Testis (tissue), 3 donors: Measurements from ENCODE around the gene OR11G2. TPM values are rescaled to one million over a fixed set of nuclear protein-coding genes. Genes with fewer than 3 reads are reported as not detected.

Experiments
- DNase-seq: peaks from one replicate; pipeline ENCODE4 v3.0.0-alpha.2; 2019
- H3K27ac ChIP-seq, 2 donors: fragments of 200-600 bp; sonication (generic); one replicate each; pipeline ENCODE4 v1.5.1; 2019
- H3K27me3 ChIP-seq: fragments of 200-600 bp; sonication (generic); one replicate; pipeline ENCODE4 v1.5.1; 2019
- H3K36me3 ChIP-seq: fragments of 200-600 bp; sonication (generic); one replicate; pipeline ENCODE4 v1.5.1; 2017; ENCODE audit warnings: low read depth; ENCODE audit errors: missing control alignments
- H3K4me1 ChIP-seq: fragments of 200-600 bp; sonication (generic); one replicate; pipeline ENCODE4 v1.5.1; 2019
- H3K4me3 ChIP-seq, 2 donors: fragments of 200-600 bp; sonication (generic); one replicate each; pipeline ENCODE4 v1.5.1; 2017 to 2019
- H3K9me3 ChIP-seq: fragments of 200-600 bp; sonication (generic); one replicate; pipeline ENCODE4 v1.5.1; 2017
- CTCF ChIP-seq, 3 experiments: fragments of 450-650 bp in 2 of 3; fragments of 200-600 bp in 1 of 3; sonication (generic) in 1 of 3; IDR thresholded peaks; one replicate each; pipeline ENCODE4 v1.5.1; 2016 to 2019; ENCODE audit warnings: antibody characterized with exemption in 3 of 3, mild to moderate bottlenecking in 2 of 3, moderate library complexity in 1 of 3
- POLR2A ChIP-seq: fragments of 450-650 bp; IDR thresholded peaks from one replicate; pipeline ENCODE4 v1.6.1; 2017; ENCODE audit warnings: antibody characterized with exemption, mild to moderate bottlenecking, moderate library complexity
- WGBS, 2 donors: methylation state at CpG; one replicate each; pipeline ENCODE4 v1.1.5; 2018; 5-methylcytosine and 5-hydroxymethylcytosine counted together
- intact Hi-C: fragments of 100-400 bp; cut with DNase I; formaldehyde crosslinking; loops from one replicate; pipeline ENCODE4 v1.15.1; 2023; ENCODE audit warnings: low total_unique reads
- polyA plus RNA-seq: library from polyadenylated mRNA; stranded (reverse); fragments of 350-450 nt; fragmentation: Illumina TruSeq; extraction: RNeasy Lipid Tissue Mini Kit (QIAGEN cat#74804); gene quantifications from one replicate; pipeline ENCODE4 v1.2.3, GENCODE V29; 2014; ENCODE audit warnings: low read depth, low replicate concordance; ENCODE audit not compliant: insufficient read depth
- small RNA-seq, 2 donors: library from RNA; depleted of rRNA; stranded (forward); fragments of <200 nt; gene quantifications; one replicate each; pipeline ENCODE3, GENCODE V24; 2016
- total RNA-seq, 2 donors: library from RNA; depleted of rRNA; stranded (reverse); fragments of >200 nt; gene quantifications; one replicate each; pipeline ENCODE4 v1.2.3, GENCODE V29; 2016

OR11G2 gene
- total and polyA plus RNA-seq, 3 donors from 2014 or later: not detected

GRCh38 chr14:20247646-20248246, 57.0 kb downstream of the OR11G2 start:
- intact Hi-C loops: no loop called here
- H3K36me3 ChIP-seq: no peaks in the 10 kb centered on the region
- DNase-seq: no peak
- no peaks in the 10 kb centered on the region for H3K4me1 ChIP-seq
- H3K27ac ChIP-seq: no peak overlapping the region
- WGBS, 2 donors: 65 to 68% methylated on average over 3 of the region's 3 CpGs
- H3K9me3 ChIP-seq: no peaks in the 10 kb centered on the region
- no peak for TF ChIP-seq POLR2A
- no peak for TF ChIP-seq CTCF (IDR thresholded peaks at IDR 0.05)
- no peak overlapping the region for H3K4me3 ChIP-seq
- H3K27me3 ChIP-seq: no peaks in the 10 kb centered on the region

Small RNAs within 50 kb of the gene (small RNA-seq; reads per million reads assigned to genes)
- gene GTF2IP22: 0 reads per million in 2 donors

Other genes with a start within 250 kb of the OR11G2 start
- under 1 TPM in 1 of 2 donors, not detected in 1; 0.25 TPM for gene OR4K15, start 215.3 kb upstream of the OR11G2 start, total RNA-seq
- gene OR4K15, start 215.3 kb upstream of the OR11G2 start, polyA plus RNA-seq: not detected
- not detected for gene OR4Q2, start 188.7 kb upstream of the OR11G2 start, total RNA-seq
- not detected for gene OR4Q2, start 188.7 kb upstream of the OR11G2 start, polyA plus RNA-seq
- gene OR4K14, start 171.6 kb upstream of the OR11G2 start, total RNA-seq: under 1 TPM; 0.31 to 0.87 TPM
- gene OR4K14, start 171.6 kb upstream of the OR11G2 start, polyA plus RNA-seq: not detected
- under 1 TPM; 0.06 to 0.24 TPM for gene OR4K13, start 154.9 kb upstream of the OR11G2 start, total RNA-seq
- gene OR4K13, start 154.9 kb upstream of the OR11G2 start, polyA plus RNA-seq: not detected
- not detected for gene OR4L1, start 130.9 kb upstream of the OR11G2 start, total RNA-seq
- not detected for gene OR4L1, start 130.9 kb upstream of the OR11G2 start, polyA plus RNA-seq
- under 1 TPM; 0.06 to 0.08 TPM for gene OR4K17, start 80.2 kb upstream of the OR11G2 start, total RNA-seq
- not detected for gene OR4K17, start 80.2 kb upstream of the OR11G2 start, polyA plus RNA-seq
- gene OR4N5, start 52.1 kb upstream of the OR11G2 start, total RNA-seq: not detected
- gene OR4N5, start 52.1 kb upstream of the OR11G2 start, polyA plus RNA-seq: not detected
- not detected for gene OR11H6, start 32.8 kb downstream of the OR11G2 start, total RNA-seq
- not detected for gene OR11H6, start 32.8 kb downstream of the OR11G2 start, polyA plus RNA-seq
- gene OR11H7, start 38.1 kb downstream of the OR11G2 start, total RNA-seq: not detected
- gene OR11H7, start 38.1 kb downstream of the OR11G2 start, polyA plus RNA-seq: not detected
- under 1 TPM in 1 of 2 donors, not detected in 1; 0.19 TPM for gene OR11H4, start 48.4 kb downstream of the OR11G2 start, total RNA-seq
- not detected for gene OR11H4, start 48.4 kb downstream of the OR11G2 start, polyA plus RNA-seq
- gene TTC5, start 115.1 kb downstream of the OR11G2 start, total RNA-seq: 10 to 100 TPM; 20.4 to 23.6 TPM
- gene TTC5, start 115.1 kb downstream of the OR11G2 start, polyA plus RNA-seq: 36.6 TPM
- 10 to 100 TPM; 38.7 to 46.7 TPM for gene CCNB1IP1, start 142.4 kb downstream of the OR11G2 start, total RNA-seq
- gene CCNB1IP1, start 142.4 kb downstream of the OR11G2 start, polyA plus RNA-seq: 46.0 TPM
- gene PARP2, start 152.7 kb downstream of the OR11G2 start, total RNA-seq: 10 to 100 TPM; 38.1 to 50.7 TPM
- gene PARP2, start 152.7 kb downstream of the OR11G2 start, polyA plus RNA-seq: 40.0 TPM
- gene TEP1, start 222.6 kb downstream of the OR11G2 start, total RNA-seq: 10 to 100 TPM; 16.5 to 19.1 TPM
- 11.6 TPM for gene TEP1, start 222.6 kb downstream of the OR11G2 start, polyA plus RNA-seq
- 1 to 10 TPM; 1.2 to 1.6 TPM for gene KLHL33, start 245.3 kb downstream of the OR11G2 start, total RNA-seq
- gene KLHL33, start 245.3 kb downstream of the OR11G2 start, polyA plus RNA-seq: 0.67 TPM